COLO829 (cell line): ENCODE results near the gene CRCP.

Experiments used
- DNase-seq: peaks from one replicate; pipeline ENCODE4 v3.0.0; 2012; ENCODE audit warnings: low spot score

CRCP gene

DNA sequence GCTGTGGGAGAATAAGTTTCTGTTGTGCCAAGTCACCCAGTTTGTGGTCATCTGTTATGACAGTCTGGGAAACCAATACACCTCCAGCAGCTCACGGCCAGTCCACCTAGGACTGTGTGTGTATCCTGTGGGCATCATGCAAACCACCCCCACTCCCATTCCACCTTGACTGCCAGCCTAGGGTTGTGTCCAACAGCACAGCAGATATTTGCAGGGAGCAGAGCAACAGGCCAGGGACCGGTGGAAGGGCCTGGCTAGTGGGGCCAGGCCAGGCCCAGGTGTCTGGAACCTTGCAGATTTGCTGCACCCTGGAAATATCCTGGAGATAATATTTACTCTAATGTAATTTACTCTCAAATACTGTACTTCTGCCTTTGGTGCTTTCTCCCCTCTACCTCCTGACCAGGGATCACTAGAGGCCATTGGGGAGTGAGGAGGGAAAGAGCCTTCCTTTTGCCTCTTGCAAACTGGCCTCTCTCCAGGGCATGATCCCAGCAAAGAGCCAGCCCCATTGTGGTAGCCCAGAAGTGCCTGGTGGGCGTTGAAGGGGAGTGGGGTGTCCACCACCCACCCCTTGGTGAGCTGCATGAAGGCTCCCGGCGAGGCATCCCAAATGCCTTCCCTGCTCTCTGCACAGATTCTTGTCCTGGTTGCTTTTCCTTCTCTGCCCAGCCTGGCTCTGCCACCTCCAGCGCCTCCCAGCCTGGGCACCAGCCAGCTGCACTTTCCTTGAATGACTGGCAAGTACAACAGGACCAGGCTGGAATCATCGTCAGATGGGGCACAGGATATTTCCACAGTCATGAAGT is 75.3 kb downstream of the CRCP start:
- no peak for DNase-seq

DNA sequence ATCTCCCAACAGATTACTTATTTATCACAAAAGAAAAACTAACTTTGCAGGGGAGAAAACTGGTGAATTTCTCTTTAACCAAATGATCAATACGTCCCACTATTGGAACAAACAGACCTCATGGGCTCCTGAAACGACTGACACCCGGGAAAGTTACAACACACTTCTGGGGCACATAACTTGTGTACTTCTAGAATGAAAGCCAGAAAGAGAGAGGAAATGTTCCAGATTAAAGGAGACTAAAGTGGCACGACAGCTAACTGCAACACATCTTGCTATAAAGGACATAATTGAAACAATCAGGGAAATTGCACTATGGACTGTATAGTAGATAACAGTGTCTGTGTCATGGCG is 75.8 kb downstream of the CRCP start:
- no peak for DNase-seq

DNA sequence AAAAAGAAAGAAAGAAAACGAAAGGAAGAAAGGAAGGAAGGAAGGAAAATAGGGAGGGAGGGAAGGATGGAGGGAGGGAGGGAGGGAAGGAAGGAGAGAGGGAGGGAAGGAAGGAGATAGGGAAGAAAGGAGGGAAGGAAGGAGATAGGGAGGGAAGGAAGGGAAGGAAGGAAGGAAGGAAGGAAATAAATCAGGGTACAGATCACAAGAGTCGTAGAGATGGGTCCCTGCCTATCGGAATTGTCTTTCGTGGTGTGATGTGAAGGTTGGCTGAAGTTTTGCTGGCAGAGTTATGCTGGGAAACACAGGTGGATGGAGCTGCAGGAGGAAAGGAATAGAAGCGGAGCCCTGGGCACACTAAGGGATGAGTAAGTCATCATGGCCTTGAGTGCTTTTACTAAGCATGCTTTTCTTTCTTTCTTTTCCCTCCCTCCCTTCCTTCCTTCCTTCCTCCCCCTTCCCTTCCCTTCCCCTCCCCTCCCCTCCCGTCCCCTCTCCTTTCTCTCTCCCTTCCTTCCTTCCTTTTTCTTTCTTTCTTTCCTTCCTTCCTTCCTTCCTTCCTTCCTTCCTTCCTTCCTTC is 78.6 kb downstream of the CRCP start:
- DNase-seq: no peak

- no peak for DNase-seq
Observed at GRCh38 chr7:66198469-66198868, 83.8 kb downstream of the CRCP start.

DNA sequence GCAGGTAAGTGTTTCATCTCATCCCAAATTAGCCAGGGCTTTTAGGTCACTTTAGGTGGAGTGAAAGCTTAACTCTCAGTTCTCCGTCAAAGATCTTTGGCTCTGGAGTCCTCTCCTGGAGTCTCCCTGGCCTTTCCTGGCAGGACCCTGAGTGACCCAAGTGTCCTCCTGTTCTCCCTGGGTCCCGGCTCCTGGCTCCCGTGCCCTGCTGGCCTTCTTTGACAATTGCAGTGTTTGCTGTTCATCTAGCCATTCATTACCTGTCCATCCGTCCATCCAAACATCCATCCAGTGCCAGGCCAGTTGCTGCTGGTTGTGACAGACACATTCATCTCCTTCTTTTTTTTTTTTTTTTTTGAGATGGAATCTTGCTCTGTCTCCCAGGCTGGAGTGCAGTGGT is 84.3 kb downstream of the CRCP start:
- no peak for DNase-seq

- DNase-seq: no peak
Observed at GRCh38 chr7:66202441-66202840, 87.8 kb downstream of the CRCP start.
